H1 (cell line): ENCODE measurements around the gene PRSS21. TPM values are rescaled to one million over a fixed set of nuclear protein-coding genes. Genes with fewer than 3 reads are reported as not detected.

Experiments used
- CTCF ChIA-PET: fragments of 300-600 bp; sonication (Branson Sonifier 250); formaldehyde crosslinking; loops from one replicate; lab custom pipeline; 2021; ENCODE audit not compliant: partially characterized antibody; lab: Charles Lee
- POLR2A ChIA-PET: fragments of 300-600 bp; sonication (Branson Sonifier 250); formaldehyde crosslinking; loops from one replicate; lab custom pipeline; 2021; ENCODE audit warnings: inconsistent platforms; ENCODE audit not compliant: partially characterized antibody; lab: Charles Lee
- DNase-seq, 2 experiments: peaks; one replicate each; pipeline versions ENCODE4 v3.0.0 to v3.0.0-alpha.2; 2010 to 2022; ENCODE audit warnings: low spot score in 2 of 2, low read depth in 1 of 2, mixed read lengths in 1 of 2
- FAIRE-seq: peaks from 2 replicates; lab custom pipeline; 2011; peaks lifted over from hg19 to GRCh38; lab: Jason Lieb, UNC
- H2AFZ ChIP-seq: 2 replicates; pipeline ENCODE4 v1.8.1; 2012; ENCODE audit warnings: low read length, inconsistent platforms
- H2AK5ac ChIP-seq: 2 replicates; pipeline ENCODE4 v1.6.1; 2013; ENCODE audit warnings: low read depth, low read length
- H2BK120ac ChIP-seq: replicated peaks from 2 replicates; pipeline ENCODE3; 2013; ENCODE audit warnings: low read depth, low read length, inconsistent platforms
- H2BK12ac ChIP-seq: 2 replicates; pipeline ENCODE4 v1.6.1; 2013; ENCODE audit warnings: low read depth, low read length
- H2BK15ac ChIP-seq: 2 replicates; pipeline ENCODE4 v1.6.1; 2013; ENCODE audit warnings: low read length
- H2BK20ac ChIP-seq: 2 replicates; pipeline ENCODE4 v1.6.1; 2013; ENCODE audit warnings: low read length
- H2BK5ac ChIP-seq: 2 replicates; pipeline ENCODE4 v1.6.1; 2013; ENCODE audit warnings: low read depth, low read length
- H3K14ac ChIP-seq: 2 replicates; pipeline ENCODE4 v1.6.1; 2013; ENCODE audit warnings: inconsistent platforms; ENCODE audit not compliant: insufficient read length
- H3K18ac ChIP-seq: 2 replicates; pipeline ENCODE4 v1.6.1; 2013; ENCODE audit warnings: low read length; ENCODE audit errors: extremely low read depth
- H3K23ac ChIP-seq: 2 replicates; pipeline ENCODE4 v1.6.1; 2013; ENCODE audit warnings: inconsistent platforms; ENCODE audit not compliant: insufficient read length
- H3K23me2 ChIP-seq: 2 replicates; pipeline ENCODE4 v1.6.1; 2013; ENCODE audit warnings: low read depth, low read length
- H3K27ac ChIP-seq: 2 replicates; pipeline ENCODE4 v1.6.1; 2011; ENCODE audit warnings: low read depth, low read length, inconsistent platforms
- H3K27me3 ChIP-seq, 4 experiments: replicated peaks in 1 of 4; 1 replicate in 1 of 4; 2 replicates in 3 of 4; pipeline versions ENCODE4 v1.6.1 to v1.8.1; 2011 to 2013; ENCODE audit warnings: low read length in 3 of 4, mild to moderate bottlenecking in 3 of 4, inconsistent platforms in 2 of 4, mixed read lengths in 2 of 4, moderate library complexity in 1 of 4; ENCODE audit not compliant: control insufficient read depth in 3 of 4, insufficient read depth in 3 of 4; ENCODE audit errors: extremely low read depth in 1 of 4
- H3K36me3 ChIP-seq, 4 experiments: 2 replicates each; pipeline versions ENCODE4 v1.6.1 to v1.8.1; 2011 to 2013; ENCODE audit warnings: mild to moderate bottlenecking in 4 of 4, low read length in 3 of 4, moderate library complexity in 2 of 4, control low read depth in 1 of 4, inconsistent platforms in 1 of 4; ENCODE audit not compliant: insufficient read depth in 4 of 4, control insufficient read depth in 2 of 4
- H3K4ac ChIP-seq: replicated peaks from 2 replicates; pipeline ENCODE3; 2013; ENCODE audit warnings: low read length, low read depth, mixed read lengths, inconsistent platforms; ENCODE audit not compliant: insufficient read length
- H3K4me1 ChIP-seq, 4 experiments: replicated peaks in 1 of 4; 1 replicate in 1 of 4; 2 replicates in 3 of 4; pipeline versions ENCODE4 v1.6.1 to v1.8.1; 2011 to 2013; ENCODE audit warnings: low read length in 3 of 4, inconsistent platforms in 2 of 4, mixed read lengths in 1 of 4; ENCODE audit not compliant: insufficient read depth in 4 of 4, control insufficient read depth in 3 of 4
- H3K4me2 ChIP-seq, 2 experiments: 2 replicates each; pipeline versions ENCODE4 v1.6.1 to v1.8.1; 2011 to 2013; ENCODE audit warnings: low read depth in 2 of 2, low read length in 2 of 2, control low read depth in 1 of 2, inconsistent platforms in 1 of 2, mild to moderate bottlenecking in 1 of 2; ENCODE audit not compliant: insufficient read depth in 1 of 2
- H3K4me3 ChIP-seq, 4 experiments: fragments of 200-600, 300-600 bp in 1 of 4; sonication (generic), shearing (Covaris generic), sonication (Bioruptor Twin) in 1 of 4; 2 replicates each; pipeline versions ENCODE4 v1.5.1 to v1.8.1; 2011 to 2016; ENCODE audit warnings: low read length in 4 of 4, low read depth in 3 of 4, control low read depth in 2 of 4, inconsistent platforms in 2 of 4, mild to moderate bottlenecking in 2 of 4, mixed read lengths in 1 of 4, moderate library complexity in 1 of 4; ENCODE audit not compliant: insufficient read depth in 2 of 4; ENCODE audit errors: extremely low read depth in 1 of 4
- H3K56ac ChIP-seq: replicated peaks from 2 replicates; pipeline ENCODE3; 2013; ENCODE audit warnings: low read depth, mild to moderate bottlenecking, mixed read lengths, low read length, inconsistent platforms; ENCODE audit not compliant: insufficient read length
- H3K79me1 ChIP-seq: 2 replicates; pipeline ENCODE4 v1.6.1; 2013; ENCODE audit warnings: low read depth, low read length, control low read depth
- H3K79me2 ChIP-seq, 2 experiments: 2 replicates each; pipeline versions ENCODE4 v1.6.1 to v1.8.1; 2012 to 2013; ENCODE audit warnings: low read length in 2 of 2, mild to moderate bottlenecking in 2 of 2, inconsistent platforms in 1 of 2; ENCODE audit not compliant: insufficient read depth in 2 of 2, control insufficient read depth in 1 of 2
- H3K9ac ChIP-seq, 4 experiments: replicated peaks in 1 of 4; 1 replicate in 1 of 4; 2 replicates in 3 of 4; pipeline versions ENCODE4 v1.6.1 to v1.8.1; 2011 to 2013; ENCODE audit warnings: low read depth in 3 of 4, low read length in 3 of 4, control low read depth in 2 of 4, mild to moderate bottlenecking in 2 of 4, moderate library complexity in 2 of 4, inconsistent platforms in 1 of 4; ENCODE audit errors: extremely low read depth in 1 of 4
- H3K9me3 ChIP-seq, 2 experiments: 2 replicates each; pipeline versions ENCODE4 v1.6.1 to v1.8.1; 2012 to 2013; ENCODE audit warnings: mild to moderate bottlenecking in 2 of 2, moderate library complexity in 2 of 2, control low read depth in 1 of 2, inconsistent platforms in 1 of 2, low read depth in 1 of 2, low read length in 1 of 2, mixed read lengths in 1 of 2; ENCODE audit not compliant: insufficient read depth in 2 of 2
- H4K20me1 ChIP-seq, 2 experiments: replicated peaks in 1 of 2; 2 replicates each; pipeline versions ENCODE3 to v1.8.1; 2011 to 2013; ENCODE audit warnings: inconsistent platforms in 2 of 2, low read length in 2 of 2, mild to moderate bottlenecking in 1 of 2; ENCODE audit not compliant: insufficient read depth in 2 of 2, control insufficient read depth in 1 of 2
- H4K5ac ChIP-seq: 2 replicates; pipeline ENCODE4 v1.6.1; 2013; ENCODE audit warnings: low read length, low read depth, mixed read lengths, inconsistent platforms; ENCODE audit not compliant: insufficient read length
- H4K8ac ChIP-seq: 2 replicates; pipeline ENCODE4 v1.8.0; 2013; ENCODE audit warnings: mild to moderate bottlenecking, moderate library complexity, low read length, inconsistent platforms; ENCODE audit not compliant: insufficient read depth; ENCODE audit errors: extremely low read depth
- H4K91ac ChIP-seq: replicated peaks from 2 replicates; pipeline ENCODE3; 2013; ENCODE audit warnings: low read length, mixed read lengths, inconsistent platforms; ENCODE audit not compliant: insufficient read length
- BCL11A ChIP-seq, 2 experiments: IDR thresholded peaks; one replicate each; pipeline ENCODE4 v1.6.1; 2011; ENCODE audit warnings: low read depth in 2 of 2, low read length in 2 of 2, mild to moderate bottlenecking in 2 of 2
- CHD1 ChIP-seq: IDR thresholded peaks from 2 replicates; pipeline ENCODE4 v1.6.1; 2012; ENCODE audit warnings: low read depth, low read length, improper control_type of control experiment
- HDAC6 ChIP-seq: IDR thresholded peaks from one replicate; pipeline ENCODE4 v1.7.1; 2012; ENCODE audit warnings: low read depth, mild to moderate bottlenecking, inconsistent platforms, low read length, moderate library complexity
- JUN ChIP-seq: IDR thresholded peaks from 2 replicates; pipeline ENCODE4 v1.6.1; 2011; ENCODE audit warnings: low read depth, mild to moderate bottlenecking, improper control_type of control experiment, low read length
- MAFK ChIP-seq: IDR thresholded peaks from 2 replicates; pipeline ENCODE4 v1.6.1; 2012; ENCODE audit warnings: low read depth, mild to moderate bottlenecking, improper control_type of control experiment, low read length
- NRF1 ChIP-seq: IDR thresholded peaks from 2 replicates; pipeline ENCODE4 v1.6.1; 2011; ENCODE audit warnings: mild to moderate bottlenecking, low read depth, low read length, improper control_type of control experiment
- POU5F1 ChIP-seq: IDR thresholded peaks from 2 replicates; pipeline ENCODE4 v1.6.1; 2011; ENCODE audit warnings: low read depth, mild to moderate bottlenecking, low read length, moderate library complexity
- RAD21 ChIP-seq, 2 experiments: IDR thresholded peaks in 1 of 2; conservative IDR thresholded peaks in 1 of 2; 2 replicates each; pipeline ENCODE4 v1.6.1; 2011; ENCODE audit warnings: low read depth in 2 of 2, low read length in 2 of 2, improper control_type of control experiment in 1 of 2, inconsistent platforms in 1 of 2, mild to moderate bottlenecking in 1 of 2, moderate library complexity in 1 of 2
- RFX5 ChIP-seq: IDR thresholded peaks from 2 replicates; pipeline ENCODE4 v1.6.1; 2011; ENCODE audit warnings: low read depth, low read length, improper control_type of control experiment, borderline replicate concordance
- SUZ12 ChIP-seq: fragments of 200-600 bp; sonication (generic); IDR thresholded peaks from 2 replicates; pipeline ENCODE4 v1.6.1; 2012; ENCODE audit warnings: mild to moderate bottlenecking, inconsistent platforms, low read length, moderate library complexity, mixed read lengths
- TBP ChIP-seq: IDR thresholded peaks from 2 replicates; pipeline ENCODE4 v1.6.1; 2011; ENCODE audit warnings: low read depth, low read length, improper control_type of control experiment
- ZNF274 ChIP-seq: IDR thresholded peaks from 2 replicates; pipeline ENCODE4 v1.7.0; 2012; ENCODE audit warnings: low read length, borderline replicate concordance; ENCODE audit errors: extremely low read depth
- WGBS, 2 experiments: shearing (Covaris generic) in 1 of 2; methylation state at CpG; one replicate each; pipeline versions ENCODE4 v1.1.6 to v1.1.7; 2013 to 2015; ENCODE audit warnings: low lambda C conversion rate in 2 of 2, mixed read lengths in 2 of 2, inconsistent platforms in 1 of 2, low coverage in 1 of 2, missing lambda C conversion rate in 1 of 2; ENCODE audit not compliant: insufficient replicate concordance in 2 of 2, insufficient coverage in 1 of 2, insufficient read length in 1 of 2; ENCODE audit errors: extremely low coverage in 1 of 2, missing lambda C conversion rate in 1 of 2; 5-methylcytosine and 5-hydroxymethylcytosine counted together
- polyA plus RNA-seq, 7 experiments: library from polyadenylated mRNA; depleted of rRNA in 3 of 7; stranded (reverse) in 5 of 7; unstranded in 2 of 7; fragments of >200 nt in 5 of 7; fragments of 200-250 nt in 2 of 7; gene quantifications; 1 replicate in 5 of 7; 2 replicates in 1 of 7; 4 replicates in 1 of 7; pipeline versions ENCODE4 v1.2.1 to v1.2.3, GENCODE V29; 2011 to 2013; ENCODE audit warnings: missing spikeins in 2 of 7, mixed read lengths in 2 of 7
- total RNA-seq: library from RNA; stranded (reverse); fragmentation: NEBNext Ultra II Directional; extraction: Animal tissue kit (Norgen Biotek cat#: 25700); gene quantifications from 2 replicates; pipeline ENCODE4 v1.2.1, GENCODE V29; 2021

PRSS21 gene
- total and polyA plus RNA-seq, 2 of the 8 experiments (the other 6 are each of a cell fraction or from before 2014, with no cell fraction given): 0.76 to 1.0 TPM

DNA sequence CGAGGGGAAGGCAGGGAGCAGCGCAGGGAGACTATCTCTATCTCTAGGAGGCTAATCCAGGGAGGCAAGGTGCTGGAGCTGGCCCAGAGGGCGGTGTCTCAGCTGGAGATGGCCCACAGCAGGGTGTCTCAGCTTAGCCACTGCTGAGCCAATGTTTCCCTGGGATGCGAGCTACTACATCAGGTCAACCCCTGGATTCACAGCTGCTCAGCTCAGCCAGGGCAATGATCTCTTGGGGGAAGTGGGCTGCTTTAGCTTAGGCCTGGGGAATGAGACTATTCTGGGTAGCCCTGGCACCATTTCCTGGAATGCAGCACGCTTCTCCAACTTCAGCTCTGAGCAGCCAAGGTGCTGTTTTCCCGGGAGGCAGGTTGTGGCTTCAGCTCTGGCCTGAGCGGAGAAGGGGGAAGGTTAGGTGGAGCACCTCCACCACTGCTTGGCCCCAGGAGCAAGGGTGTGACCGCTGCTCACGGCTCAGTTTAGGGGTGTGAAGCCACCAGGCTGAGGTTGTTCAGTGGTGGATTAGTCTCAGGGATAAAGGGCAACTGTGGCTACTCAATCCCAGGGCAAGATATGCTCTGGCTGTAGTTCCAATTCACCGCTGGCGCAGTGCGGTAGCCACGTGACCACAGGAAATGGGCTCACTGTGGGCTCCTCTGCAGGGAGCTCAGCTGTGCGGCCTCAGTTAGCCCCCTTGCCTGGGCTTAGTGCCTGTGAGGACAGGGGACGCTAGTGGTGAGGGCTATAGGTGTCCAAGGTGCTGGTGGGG is 5.2 kb upstream of the PRSS21 start:
- H3K9ac ChIP-seq: no peak overlapping the region
- H3K79me2 ChIP-seq: no peaks in the 10 kb centered on the region
- no peak overlapping the region for H4K91ac ChIP-seq
- H3K18ac ChIP-seq: no peak overlapping the region
- H3K4ac ChIP-seq: no peak overlapping the region
- DNase-seq: no peak
- H3K56ac ChIP-seq: no peak overlapping the region
- H3K79me1 ChIP-seq: no peaks in the 10 kb centered on the region
- no peak overlapping the region for H4K5ac ChIP-seq
- H3K27ac ChIP-seq: no peak overlapping the region
- H2BK5ac ChIP-seq: 0 out of 2 replicates have a peak overlapping the region, but pooled peaks have one; percentile 24
- POLR2A ChIA-PET: interaction anchor here (1.4 to 2.0 kb wide), 2 partner anchors 34 to 55 kb away, joined by 3 to 9 read pairs; partner anchors contain the start of gene ELOB
- peak overlapping the region; percentile 49 for H2AFZ ChIP-seq
- H3K23me2 ChIP-seq: no peaks in the 10 kb centered on the region
- H3K23ac ChIP-seq: no peak overlapping the region
- no peak for TF ChIP-seq HDAC6
- TF ChIP-seq NRF1: no peak
- TF ChIP-seq SUZ12: no peak
- no peak for TF ChIP-seq POU5F1
- TF ChIP-seq JUN: no peak
- TF ChIP-seq CHD1: no peak
- no peak for TF ChIP-seq TBP
- no peak for TF ChIP-seq RFX5
- no peak for TF ChIP-seq MAFK
- no peak for TF ChIP-seq RAD21 (IDR thresholded peaks at IDR 0.05 in 1 of 2, conservative IDR thresholded peaks at IDR 0.05 in 1 of 2; ENCODE audit: low read depth in 2 of 2, low read length in 2 of 2)
- TF ChIP-seq BCL11A (IDR thresholded peaks at IDR 0.05; ENCODE audit: low read depth in 2 of 2, low read length in 2 of 2): no peak
- TF ChIP-seq ZNF274: no peak
- H2BK15ac ChIP-seq: no peak overlapping the region
- H4K8ac ChIP-seq: peak overlapping the region; percentile 53; the same call in 1 of the 2 replicates
- 85% methylated on average over 15 of the region's 15 CpGs; no CpG with 5 or more reads in 1 of the 2 experiments for WGBS, 2 experiments
- no peak overlapping the region for H3K4me2 ChIP-seq
- no peak overlapping the region for H3K14ac ChIP-seq
- CTCF ChIA-PET: interaction anchor here (0.6 to 3.1 kb wide), 8 partner anchors 11 to 118 kb away, joined by 3 to 22 read pairs (median 4); partner anchors contain the start of gene PRSS41
- peak overlapping the region; percentile 20; the same call in 1 of the 2 replicates for H2BK12ac ChIP-seq
- no peaks in the 10 kb centered on the region for H3K36me3 ChIP-seq
- no peak overlapping the region for H2BK20ac ChIP-seq
- peaks cover 0 to 7% (median 1%) of the 10 kb centered on the region in 4 experiments; a peak in 2 of 7 replicates for H3K4me1 ChIP-seq
- H2BK120ac ChIP-seq: no peak overlapping the region
- no peak for FAIRE-seq
- no peaks in the 10 kb centered on the region for H3K9me3 ChIP-seq
- no peak overlapping the region for H3K4me3 ChIP-seq
- H4K20me1 ChIP-seq: no peaks in the 10 kb centered on the region
- H3K27me3 ChIP-seq: 0 out of 7 replicates have a peak, but pooled peaks cover 0 to 2% (median 0%) of the 10 kb centered on the region in 4 experiments
- no peak overlapping the region; the same call in 1 of the 2 replicates for H2AK5ac ChIP-seq
